Smooth muscle cell (in vitro differentiated cells): ENCODE results near the gene NT5E. TPM values are rescaled to one million over a fixed set of nuclear protein-coding genes. Genes with fewer than 3 reads are reported as not detected.

Experiments
- DNase-seq: peaks from one replicate; lab custom pipeline; 2025; ENCODE audit not compliant: unreplicated experiment; lab: John Stamatoyannopoulos, UW
- H2AFZ ChIP-seq: fragments of 200-600 bp; sonication (generic); 2 replicates; pipeline ENCODE4 v1.6.0; 2016; ENCODE audit warnings: antibody characterized with exemption, low read depth, mild to moderate bottlenecking
- H3F3A ChIP-seq: fragments of 200-600 bp; sonication (generic); 2 replicates; pipeline ENCODE4 v1.6.0; 2017; ENCODE audit warnings: antibody characterized with exemption, low read depth
- H3K27ac ChIP-seq: fragments of 200-600 bp; sonication (generic); 2 replicates; pipeline ENCODE4 v1.5.1; 2016; ENCODE audit warnings: low read depth, mild to moderate bottlenecking
- H3K27me3 ChIP-seq: fragments of 200-600 bp; sonication (generic); 2 replicates; pipeline ENCODE4 v1.6.1; 2016; ENCODE audit warnings: low read depth, mild to moderate bottlenecking
- H3K36me3 ChIP-seq: fragments of 200-600 bp; sonication (generic); 2 replicates; pipeline ENCODE4 v1.5.1; 2016; ENCODE audit warnings: low read depth
- H3K4me1 ChIP-seq: fragments of 200-600 bp; sonication (generic); 2 replicates; pipeline ENCODE4 v1.5.1; 2016; ENCODE audit warnings: low read depth
- H3K4me2 ChIP-seq: fragments of 200-600 bp; sonication (generic); 2 replicates; pipeline ENCODE4 v1.6.0; 2016; ENCODE audit warnings: mild to moderate bottlenecking
- H3K4me3 ChIP-seq: fragments of 200-600 bp; sonication (generic); 2 replicates; pipeline ENCODE4 v1.5.1; 2016; ENCODE audit warnings: mild to moderate bottlenecking
- H3K79me2 ChIP-seq: fragments of 200-600 bp; sonication (generic); 2 replicates; pipeline ENCODE4 v1.6.0; 2016; ENCODE audit warnings: low read depth, mild to moderate bottlenecking
- H3K9ac ChIP-seq: fragments of 200-600 bp; sonication (generic); 2 replicates; pipeline ENCODE4 v1.6.0; 2016; ENCODE audit warnings: low read depth
- H3K9me3 ChIP-seq: fragments of 200-600 bp; sonication (generic); replicated peaks from 2 replicates; pipeline ENCODE4 v1.5.1; 2016; ENCODE audit warnings: low read depth
- H4K20me1 ChIP-seq: fragments of 200-600 bp; sonication (generic); 2 replicates; pipeline ENCODE4 v1.6.0; 2016; ENCODE audit warnings: low read depth
- CTCF ChIP-seq: fragments of 200-600 bp; sonication (generic); IDR thresholded peaks from 2 replicates; pipeline ENCODE4 v1.5.1; 2017; ENCODE audit warnings: borderline replicate concordance, mild to moderate bottlenecking, antibody characterized with exemption; ENCODE audit not compliant: insufficient read depth, poor library complexity, severe bottlenecking
- WGBS: methylation state at CpG from one replicate; pipeline ENCODE4 v1.1.7; 2016; ENCODE audit warnings: low lambda C conversion rate; 5-methylcytosine and 5-hydroxymethylcytosine counted together
- polyA plus RNA-seq: library from polyadenylated mRNA; unstranded; fragments of >200 nt; fragmentation: Nextera tagmentation; extraction: Ambion mirVana; gene quantifications from 2 replicates; pipeline ENCODE4 v1.2.1, GENCODE V29; 2016
- total RNA-seq: library from RNA; depleted of rRNA; stranded (reverse); fragments of >200 nt; gene quantifications from 2 replicates; pipeline ENCODE4 v1.2.3, GENCODE V29; 2014

Gene NT5E
- total and polyA plus RNA-seq, 2 experiments from 2014 or later, result 88.6 to 124 TPM

GRCh38 chr6:85404564-85405174 is 45.2 kb upstream of the NT5E start:
- H4K20me1 ChIP-seq, result no peaks in the 10 kb centered on the region
- H3K36me3 ChIP-seq, result no peaks in the 10 kb centered on the region
- no peak for TF ChIP-seq CTCF
- H2AFZ ChIP-seq, result no peak overlapping the region
- H3K27ac ChIP-seq, result peak overlapping the region; percentile 99
- H3K4me2 ChIP-seq, result peak overlapping the region; percentile 68
- H3K9me3 ChIP-seq, result no peaks in the 10 kb centered on the region
- peaks cover 32% of the 10 kb centered on the region for H3F3A ChIP-seq
- 25% methylated on average over 12 of the region's 12 CpGs for WGBS
- no peak overlapping the region for H3K4me3 ChIP-seq
- DNase-seq, result peak; percentile 8
- H3K9ac ChIP-seq, result peak overlapping the region; percentile 91
- peaks cover 26% of the 10 kb centered on the region for H3K4me1 ChIP-seq
- H3K27me3 ChIP-seq, result no peaks in the 10 kb centered on the region
- no peaks in the 10 kb centered on the region for H3K79me2 ChIP-seq

DNA sequence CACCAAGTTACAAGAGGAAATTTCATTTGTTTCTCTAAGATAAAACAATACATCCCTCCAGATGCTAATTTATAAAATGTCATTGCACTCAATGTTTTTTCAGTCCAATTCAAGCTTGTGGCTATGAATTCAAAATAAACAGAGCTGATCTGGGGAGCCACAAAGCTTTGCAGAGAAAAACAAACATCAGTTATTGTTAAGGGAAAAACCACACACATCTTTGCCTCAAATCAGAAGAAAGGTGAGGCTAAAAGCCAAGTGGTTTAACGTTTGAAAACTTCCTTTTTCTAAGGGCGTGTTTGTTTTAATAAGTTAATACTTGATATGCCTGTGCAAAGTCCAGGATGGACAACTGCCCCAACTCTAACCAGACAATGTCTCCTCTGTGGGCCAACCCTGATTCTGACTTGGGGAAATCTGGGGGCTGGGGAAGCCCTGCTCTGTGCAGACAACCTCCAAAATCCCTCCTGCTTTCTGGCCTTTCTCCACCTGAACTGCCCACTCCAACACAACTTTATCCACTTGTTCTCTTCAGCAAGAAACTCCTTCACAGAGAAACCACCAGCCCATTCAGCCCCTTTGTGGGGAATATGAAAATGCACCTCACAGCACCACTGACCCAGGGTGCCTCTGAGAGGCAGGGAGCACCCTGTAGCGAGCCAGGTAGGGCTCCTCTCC is 44.6 kb upstream of the NT5E start:
- H3K27ac ChIP-seq, result peak overlapping the region; percentile 99
- no peak for DNase-seq
- no peaks in the 10 kb centered on the region for H3K9me3 ChIP-seq
- no peak overlapping the region for H3K4me3 ChIP-seq
- H3K4me2 ChIP-seq, result peak overlapping the region; percentile 68
- H3K9ac ChIP-seq, result peak overlapping the region; percentile 91
- H4K20me1 ChIP-seq, result no peaks in the 10 kb centered on the region
- H3K27me3 ChIP-seq, result no peaks in the 10 kb centered on the region
- peaks cover 26% of the 10 kb centered on the region for H3K4me1 ChIP-seq
- no peaks in the 10 kb centered on the region for H3K36me3 ChIP-seq
- no peak overlapping the region for H2AFZ ChIP-seq
- TF ChIP-seq CTCF, result no peak
- no peaks in the 10 kb centered on the region for H3K79me2 ChIP-seq
- peaks cover 32% of the 10 kb centered on the region for H3F3A ChIP-seq
- WGBS, result 51% methylated on average over 3 of the region's 3 CpGs

DNA sequence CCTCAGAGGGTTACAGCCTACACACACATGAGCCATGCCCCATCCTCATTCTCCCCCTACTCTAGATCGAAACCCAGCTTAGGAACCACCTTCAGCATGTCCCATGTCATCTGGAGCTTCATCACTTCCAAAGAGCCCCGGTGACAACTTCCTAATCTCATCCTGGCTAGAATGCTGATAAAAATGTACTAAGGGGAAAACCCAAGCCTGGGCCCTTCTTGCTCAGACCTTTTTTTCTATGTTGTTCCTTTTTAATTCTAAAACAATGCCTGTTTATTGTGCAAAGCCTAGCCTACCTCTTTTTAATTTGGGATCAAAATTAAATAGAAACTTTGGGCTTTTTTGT is 44.1 kb upstream of the NT5E start:
- peaks cover 32% of the 10 kb centered on the region for H3F3A ChIP-seq
- peaks cover 26% of the 10 kb centered on the region for H3K4me1 ChIP-seq
- H3K4me2 ChIP-seq, result peak overlapping the region; percentile 68
- no peaks in the 10 kb centered on the region for H3K9me3 ChIP-seq
- no peak overlapping the region for H3K4me3 ChIP-seq
- TF ChIP-seq CTCF, result no peak
- no peaks in the 10 kb centered on the region for H3K79me2 ChIP-seq
- 37% methylated on average over 2 of the region's 2 CpGs for WGBS
- no peaks in the 10 kb centered on the region for H3K36me3 ChIP-seq
- DNase-seq, result no peak
- no peaks in the 10 kb centered on the region for H3K27me3 ChIP-seq
- H2AFZ ChIP-seq, result no peak overlapping the region
- H4K20me1 ChIP-seq, result no peaks in the 10 kb centered on the region
- peak overlapping the region; percentile 99 for H3K27ac ChIP-seq
- H3K9ac ChIP-seq, result peak overlapping the region; percentile 91
